GM06990 (cell line): ENCODE data around the gene DAB2IP.

ENCODE experiments used
- DNase-seq: peaks from one replicate; pipeline ENCODE4 v3.0.0-alpha.2; 2011; ENCODE audit not compliant: insufficient read length; ENCODE audit errors: extremely low read depth
- H3K27me3 ChIP-seq: replicated peaks from 2 replicates; pipeline ENCODE4 v1.6.0; 2011; ENCODE audit warnings: low read length; ENCODE audit not compliant: control insufficient read depth, insufficient read depth
- H3K36me3 ChIP-seq: 2 replicates; pipeline ENCODE4 v1.5.1; 2011; ENCODE audit warnings: low read length; ENCODE audit not compliant: control insufficient read depth, insufficient read depth
- H3K4me3 ChIP-seq: replicated peaks from 2 replicates; pipeline ENCODE4 v1.5.1; 2011; ENCODE audit warnings: low read depth, mild to moderate bottlenecking, control low read depth, low read length
- CTCF ChIP-seq: IDR thresholded peaks from 2 replicates; pipeline ENCODE4 v1.5.1; 2011; ENCODE audit warnings: low read length, control low read depth, mild to moderate bottlenecking, inconsistent platforms; ENCODE audit not compliant: insufficient read depth, poor library complexity, severe bottlenecking

The DAB2IP gene

GRCh38 chr9:121671612-121672155 lies 20.2 kb downstream of the DAB2IP start:
- no peak overlapping the region for H3K4me3 ChIP-seq
- no peak for TF ChIP-seq CTCF
- no peak for DNase-seq
- H3K27me3 ChIP-seq, result peaks cover 1% of the 10 kb centered on the region
- H3K36me3 ChIP-seq, result no peaks in the 10 kb centered on the region

- TF ChIP-seq CTCF, result no peak
- Histone ChIP-seq H3K27me3 (peaks cover 1% of the 10 kb centered on the region), H3K4me3 (no peak overlapping the region), H3K36me3 (no peaks in the 10 kb centered on the region)
- DNase-seq, result no peak
These were observed 20.8 kb downstream of the DAB2IP start for GRCh38 chr9:121672213-121672612.

- H3K27me3 ChIP-seq, result peaks cover 1% of the 10 kb centered on the region
- H3K36me3 ChIP-seq, result no peaks in the 10 kb centered on the region
These were observed 21.6 kb downstream of the DAB2IP start for GRCh38 chr9:121672986-121673385.

GRCh38 chr9:121673576-121673975 lies 22.1 kb downstream of the DAB2IP start:
- Histone ChIP-seq H3K4me3 (no peak overlapping the region), H3K27me3 (peaks cover 1% of the 10 kb centered on the region), H3K36me3 (no peaks in the 10 kb centered on the region)
- no peak for TF ChIP-seq CTCF
- no peak for DNase-seq

More at GRCh38 chr9:121672986-121673385, 21.6 kb downstream of the DAB2IP start:
- TF ChIP-seq CTCF, result no peak
- no peak for DNase-seq
- no peak overlapping the region for H3K4me3 ChIP-seq

GRCh38 chr9:121674017-121674416 lies 22.6 kb downstream of the DAB2IP start:
- no peak overlapping the region for H3K4me3 ChIP-seq
- no peak for TF ChIP-seq CTCF
- H3K27me3 ChIP-seq, result peaks cover 1% of the 10 kb centered on the region
- H3K36me3 ChIP-seq, result no peaks in the 10 kb centered on the region
- DNase-seq, result no peak

GRCh38 chr9:121674952-121675351 lies 23.5 kb downstream of the DAB2IP start:
- Histone ChIP-seq H3K27me3 (peaks cover 1% of the 10 kb centered on the region), H3K4me3 (no peak overlapping the region), H3K36me3 (no peaks in the 10 kb centered on the region)
- DNase-seq, result no peak
- no peak for TF ChIP-seq CTCF
